CD8-positive, alpha-beta memory T cell (primary cell): ENCODE results near the gene TMEM59. TPM values are rescaled to one million over a fixed set of nuclear protein-coding genes. Genes with fewer than 3 reads are reported as not detected.

Experiments
- CTCF ChIA-PET: fragments of 350-600 bp; sonication (Branson Sonifier 250); formaldehyde crosslinking; loops from one replicate; lab custom pipeline; 2021; ENCODE audit warnings: antibody characterized with exemption; lab: Charles Lee
- POLR2A ChIA-PET: fragments of 350-600 bp; sonication (Branson Sonifier 250); formaldehyde crosslinking; loops from one replicate; lab custom pipeline; 2021; ENCODE audit warnings: antibody characterized with exemption; lab: Charles Lee
- DNase-seq, 5 donors: peaks; one replicate each; pipeline versions ENCODE4 v3.0.0 to v3.0.0-alpha.2; 2020 to 2022; ENCODE audit warnings: mixed read lengths in 1 of 5
- H3K27ac ChIP-seq: one replicate; pipeline ENCODE4 v1.7.0; 2013; ENCODE audit warnings: low read depth, mild to moderate bottlenecking, low read length, moderate library complexity
- H3K27me3 ChIP-seq: 2 replicates; pipeline ENCODE4 v1.7.0; 2013; ENCODE audit warnings: low read length, mild to moderate bottlenecking; ENCODE audit not compliant: insufficient read depth, poor library complexity, severe bottlenecking
- H3K36me3 ChIP-seq: 2 replicates; pipeline ENCODE4 v1.7.0; 2013; ENCODE audit warnings: mild to moderate bottlenecking, low read length, moderate library complexity; ENCODE audit not compliant: insufficient read depth
- H3K4me1 ChIP-seq: 2 replicates; pipeline ENCODE4 v1.7.0; 2013; ENCODE audit warnings: mild to moderate bottlenecking, low read length, moderate library complexity; ENCODE audit not compliant: insufficient read depth
- H3K4me3 ChIP-seq: 2 replicates; pipeline ENCODE4 v1.7.0; 2013; ENCODE audit warnings: mild to moderate bottlenecking, low read length
- H3K9me3 ChIP-seq: 2 replicates; pipeline ENCODE4 v1.7.0; 2013; ENCODE audit warnings: mild to moderate bottlenecking, low read length
- H3K27ac Mint-ChIP-seq, 8 donors: one replicate each; pipeline ENCODE4 v1.8.0; 2020 to 2021; ENCODE audit warnings: mixed read lengths in 8 of 8, mild to moderate bottlenecking in 6 of 8, inconsistent platforms in 3 of 8, moderate library complexity in 3 of 8
- H3K27me3 Mint-ChIP-seq, 2 donors: one replicate each; pipeline ENCODE4 v1.8.0; 2020 to 2021; ENCODE audit warnings: mixed read lengths in 2 of 2, mild to moderate bottlenecking in 1 of 2, moderate library complexity in 1 of 2
- H3K36me3 Mint-ChIP-seq, 3 donors: one replicate each; pipeline ENCODE4 v1.8.0; 2020 to 2021; ENCODE audit warnings: mixed read lengths in 3 of 3, inconsistent platforms in 1 of 3, mild to moderate bottlenecking in 1 of 3
- H3K4me1 Mint-ChIP-seq, 3 donors: one replicate each; pipeline ENCODE4 v1.8.0; 2020 to 2021; ENCODE audit warnings: mixed read lengths in 3 of 3, inconsistent platforms in 1 of 3, mild to moderate bottlenecking in 1 of 3
- H3K4me3 Mint-ChIP-seq, 7 donors: one replicate each; pipeline ENCODE4 v1.8.0; 2020 to 2021; ENCODE audit warnings: mixed read lengths in 7 of 7, mild to moderate bottlenecking in 6 of 7, moderate library complexity in 4 of 7, inconsistent platforms in 2 of 7
- H3K9me3 Mint-ChIP-seq, 5 donors: one replicate each; pipeline ENCODE4 v1.8.0; 2020 to 2022; ENCODE audit warnings: mixed read lengths in 5 of 5, mild to moderate bottlenecking in 3 of 5, moderate library complexity in 2 of 5, inconsistent platforms in 1 of 5
- polyA plus RNA-seq: library from polyadenylated mRNA; unstranded; fragments of 300-500 nt; fragmentation: Illumina TruSeq; gene quantifications from one replicate; pipeline ENCODE4 v1.2.3, GENCODE V29; 2021
- total RNA-seq, 2 experiments: library from RNA; stranded (reverse); gene quantifications; one replicate each; pipeline ENCODE4 v1.2.3, GENCODE V29; 2021

Gene TMEM59
- total and polyA plus RNA-seq, 3 experiments from 2014 or later, result 140 to 580 (median 149) TPM

DNA sequence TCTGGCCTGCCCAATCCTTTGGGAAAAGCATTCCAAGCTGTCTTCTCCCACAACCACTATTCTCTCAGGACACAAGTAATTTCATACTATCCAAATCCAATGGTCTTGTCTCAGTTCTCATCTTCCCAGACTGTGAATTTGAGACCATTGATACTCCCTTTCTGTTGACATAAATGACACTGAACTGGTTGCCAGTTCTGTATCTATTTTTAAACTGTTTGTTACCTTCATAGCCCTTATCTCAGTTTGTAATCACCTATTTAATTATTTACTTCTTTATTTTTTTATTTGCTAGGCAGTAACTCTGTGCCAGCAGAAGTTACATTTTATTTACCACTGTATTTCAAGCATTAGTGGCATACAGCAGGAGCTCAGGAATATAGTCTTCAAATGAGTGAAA is 24.4 kb upstream of the TMEM59 start:
- no peak for DNase-seq
- peaks cover 0 to 2% of the 10 kb centered on the region in 2 donors for H3K27me3 Mint-ChIP-seq

DNA sequence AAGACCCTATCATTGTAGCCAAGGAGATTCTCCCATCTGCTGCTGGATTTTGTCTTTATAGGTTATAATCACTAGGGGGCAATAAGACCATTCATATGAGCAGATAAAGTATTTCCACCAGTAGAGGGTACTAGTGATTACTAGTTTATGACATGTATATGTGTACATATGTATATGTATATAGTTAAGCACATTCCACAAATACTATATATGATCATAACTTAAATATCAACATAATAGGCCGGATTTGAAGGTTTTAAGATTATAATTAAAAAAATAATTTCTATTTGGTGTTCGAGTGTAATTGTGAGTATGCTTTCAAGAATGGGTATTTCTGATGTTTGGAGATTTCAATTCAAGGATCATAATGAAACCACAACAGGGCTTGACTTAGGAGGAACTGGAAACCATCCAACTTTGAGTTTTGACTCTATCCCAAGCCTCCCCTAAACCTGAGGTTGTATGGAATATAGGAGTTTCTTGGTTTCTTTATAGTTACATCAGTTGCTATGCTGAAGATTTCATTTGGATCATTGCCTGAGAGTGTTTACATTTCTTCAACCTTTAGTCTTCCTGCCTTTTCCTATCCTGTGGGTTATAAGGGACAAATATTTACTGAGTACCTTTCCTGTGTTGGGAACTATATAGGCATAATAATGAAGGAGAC is 17.3 kb upstream of the TMEM59 start:
- no peak overlapping the region for H3K27ac ChIP-seq
- no peaks in the 10 kb centered on the region for H3K4me1 ChIP-seq
- POLR2A ChIA-PET, result no interaction called here
- H3K4me3 ChIP-seq, result no peak overlapping the region
- no peaks in the 10 kb centered on the region for H3K36me3 ChIP-seq
- CTCF ChIA-PET, result interaction anchor here (0.5 to 2.1 kb wide), 4 partner anchors 13 to 419 kb away, joined by 3 to 17 read pairs (median 3); no protein-coding TSS in a partner anchor
- Mint-ChIP-seq H3K36me3 (peaks cover 0 to 11% (median 5%) of the 10 kb centered on the region in 3 donors), H3K27me3 (no peaks in the 10 kb centered on the region), H3K27ac (peak overlapping the region in 1 of 8 donors; percentile 19), H3K4me3 (no peak overlapping the region), H3K9me3 (no peaks in the 10 kb centered on the region), H3K4me1 (peaks cover 0 to 2% (median 0%) of the 10 kb centered on the region in 3 donors)
- H3K27me3 ChIP-seq, result no peaks in the 10 kb centered on the region
- H3K9me3 ChIP-seq, result no peaks in the 10 kb centered on the region
- peak in 2 of 5 donors; percentile 48 for DNase-seq

More for the DNA sequence above, 24.4 kb upstream of the TMEM59 start:
- ChIA-PET POLR2A (no interaction called here), CTCF (interaction anchor here (1.0 to 1.7 kb wide), 2 partner anchors 412 to 422 kb away, joined by 3 read pairs; no protein-coding TSS in a partner anchor)
- H3K4me3 ChIP-seq, result no peak overlapping the region
- H3K27ac ChIP-seq, result no peak overlapping the region
- Mint-ChIP-seq H3K4me3 (no peak overlapping the region), H3K36me3 (peaks cover 0 to 14% (median 4%) of the 10 kb centered on the region in 3 donors), H3K9me3 (no peaks in the 10 kb centered on the region), H3K4me1 (peaks cover 2 to 7% (median 4%) of the 10 kb centered on the region in 3 donors), H3K27ac (peak overlapping the region in 2 of 8 donors; percentile 4 to 43)
- H3K4me1 ChIP-seq, result no peaks in the 10 kb centered on the region
- no peaks in the 10 kb centered on the region for H3K36me3 ChIP-seq
- no peaks in the 10 kb centered on the region for H3K27me3 ChIP-seq
- H3K9me3 ChIP-seq, result no peaks in the 10 kb centered on the region

DNA sequence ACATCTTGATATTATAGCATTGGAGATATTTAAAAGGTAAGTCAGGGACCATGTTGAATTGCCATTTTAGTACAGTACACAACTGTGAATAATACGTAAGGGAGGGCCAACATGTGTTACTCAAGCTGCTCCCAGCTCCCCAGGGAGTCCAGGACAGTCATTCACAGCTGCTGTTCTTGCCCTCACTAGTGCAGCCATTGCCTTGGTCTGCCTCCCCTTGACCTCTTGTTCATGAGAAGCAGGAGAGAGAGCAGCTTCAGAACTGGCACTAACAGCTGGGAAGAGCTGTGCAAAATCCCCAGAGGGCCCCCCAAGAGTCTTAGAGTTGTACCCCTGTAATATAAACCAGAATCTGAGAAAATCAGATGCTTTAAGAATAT is 16.8 kb upstream of the TMEM59 start:
- Histone ChIP-seq H3K27me3 (no peaks in the 10 kb centered on the region), H3K4me1 (no peaks in the 10 kb centered on the region), H3K9me3 (no peaks in the 10 kb centered on the region), H3K4me3 (no peak overlapping the region), H3K27ac (no peak overlapping the region), H3K36me3 (no peaks in the 10 kb centered on the region)
- Mint-ChIP-seq H3K9me3 (no peaks in the 10 kb centered on the region), H3K36me3 (peaks cover 0 to 15% (median 7%) of the 10 kb centered on the region in 3 donors), H3K4me1 (peaks cover 0 to 2% (median 0%) of the 10 kb centered on the region in 3 donors), H3K27ac (peak overlapping the region in 1 of 8 donors; percentile 19), H3K4me3 (no peak overlapping the region), H3K27me3 (no peaks in the 10 kb centered on the region)
- ChIA-PET CTCF (interaction anchor here (0.9 to 2.1 kb wide), 2 partner anchors 12 to 420 kb away, joined by 3 to 17 read pairs; no protein-coding TSS in a partner anchor), POLR2A (no interaction called here)
- DNase-seq, result no peak

GRCh38 chr1:54064299-54064698 is 11.3 kb upstream of the TMEM59 start:
- POLR2A ChIA-PET, result no interaction called here

GRCh38 chr1:54054438-54054749 is 1.4 kb upstream of the TMEM59 start:
- Histone ChIP-seq H3K4me3 (peak overlapping the region; percentile 93), H3K27ac (peak overlapping the region; percentile 93), H3K9me3 (no peaks in the 10 kb centered on the region), H3K36me3 (no peaks in the 10 kb centered on the region), H3K27me3 (no peaks in the 10 kb centered on the region), H3K4me1 (peaks cover 34% of the 10 kb centered on the region)
- peaks cover 5 to 28% (median 16%) of the 10 kb centered on the region in 3 donors for H3K36me3 Mint-ChIP-seq
- H3K9me3 Mint-ChIP-seq, result no peaks in the 10 kb centered on the region
- ChIA-PET CTCF (interaction anchor here (1.1 to 1.3 kb wide), 3 partner anchors 17 to 747 kb away, joined by 3 read pairs; partner anchors contain the start of genes TTC22 and TTC4), POLR2A (no interaction called here)
- H3K4me3 Mint-ChIP-seq, result no peak overlapping the region
- H3K27me3 Mint-ChIP-seq, result no peaks in the 10 kb centered on the region
- peaks cover 27 to 51% (median 47%) of the 10 kb centered on the region in 3 donors for H3K4me1 Mint-ChIP-seq
- H3K27ac Mint-ChIP-seq, result no peak overlapping the region
- no peak for DNase-seq

More at GRCh38 chr1:54064299-54064698, 11.3 kb upstream of the TMEM59 start:
- Histone ChIP-seq H3K9me3 (no peaks in the 10 kb centered on the region), H3K27me3 (no peaks in the 10 kb centered on the region), H3K36me3 (no peaks in the 10 kb centered on the region), H3K4me3 (no peak overlapping the region), H3K4me1 (no peaks in the 10 kb centered on the region), H3K27ac (no peak overlapping the region)
- Mint-ChIP-seq H3K27ac (no peak overlapping the region), H3K4me1 (peaks cover 1 to 8% (median 6%) of the 10 kb centered on the region in 3 donors), H3K36me3 (peaks cover 0 to 16% (median 11%) of the 10 kb centered on the region in 3 donors), H3K27me3 (no peaks in the 10 kb centered on the region), H3K4me3 (no peak overlapping the region), H3K9me3 (no peaks in the 10 kb centered on the region)
- DNase-seq, result no peak
- CTCF ChIA-PET, result no interaction called here

- Mint-ChIP-seq H3K9me3 (no peaks in the 10 kb centered on the region), H3K4me1 (peaks cover 31 to 55% (median 50%) of the 10 kb centered on the region in 3 donors), H3K27ac (no peak overlapping the region), H3K27me3 (no peaks in the 10 kb centered on the region), H3K36me3 (peaks cover 5 to 25% (median 16%) of the 10 kb centered on the region in 3 donors), H3K4me3 (no peak overlapping the region)
- no peaks in the 10 kb centered on the region for H3K27me3 ChIP-seq
- POLR2A ChIA-PET, result interaction anchor here (1.9 kb wide), 1 partner anchor 108 kb away, joined by 24 read pairs; the partner anchor contains the start of genes IFT25 and LRRC42
- H3K9me3 ChIP-seq, result no peaks in the 10 kb centered on the region
- CTCF ChIA-PET, result interaction anchor here (1.1 to 1.7 kb wide), 4 partner anchors 17 to 709 kb away, joined by 3 read pairs; partner anchors contain the start of gene TTC4
- peak in 1 of 5 donors; percentile 13 for DNase-seq
- H3K4me3 ChIP-seq, result peak overlapping the region; percentile 93
- peaks cover 39% of the 10 kb centered on the region for H3K4me1 ChIP-seq
- H3K36me3 ChIP-seq, result no peaks in the 10 kb centered on the region
- H3K27ac ChIP-seq, result peak overlapping the region; percentile 93
Measured at GRCh38 chr1:54053745-54054437, 887 bp upstream of the TMEM59 start.

DNA sequence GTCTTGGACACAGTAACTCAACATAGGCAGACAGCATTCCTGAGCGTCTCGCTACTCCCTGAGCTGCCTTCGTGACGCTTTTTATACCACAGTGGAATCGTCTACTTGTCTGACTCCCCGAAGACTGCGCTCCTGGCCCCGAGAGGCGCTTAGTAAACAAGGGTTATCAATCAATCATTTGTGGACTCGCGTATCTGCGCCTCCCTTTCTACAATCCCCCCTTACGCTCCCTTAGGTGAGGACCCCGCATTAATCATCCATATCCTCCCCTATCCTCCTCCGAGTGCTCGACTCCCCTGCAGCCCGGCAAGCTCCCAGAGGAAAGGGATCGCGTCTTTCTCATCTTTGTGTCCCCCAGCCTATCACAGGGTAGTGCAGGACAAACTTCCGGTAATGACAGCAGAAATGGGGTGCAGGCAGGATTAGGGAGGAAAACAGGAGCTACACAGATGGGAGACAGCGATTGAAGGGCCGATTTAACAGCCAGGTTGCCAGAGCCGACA is 522 bp downstream of the TMEM59 start:
- Histone ChIP-seq H3K9me3 (no peaks in the 10 kb centered on the region), H3K4me1 (peaks cover 53% of the 10 kb centered on the region), H3K27me3 (no peaks in the 10 kb centered on the region), H3K27ac (peak overlapping the region; percentile 93), H3K4me3 (peak overlapping the region; percentile 93), H3K36me3 (no peaks in the 10 kb centered on the region)
- peak in 4 of 5 donors; percentile 18 to 59 (median 41) for DNase-seq
- H3K36me3 Mint-ChIP-seq, result peaks cover 2 to 19% (median 10%) of the 10 kb centered on the region in 3 donors
- no peak overlapping the region for H3K4me3 Mint-ChIP-seq
- H3K9me3 Mint-ChIP-seq, result no peaks in the 10 kb centered on the region
- ChIA-PET CTCF (interaction anchor here (0.7 to 1.7 kb wide), 5 partner anchors 20 to 710 kb away, joined by 3 to 4 read pairs (median 3); partner anchors contain the start of gene IFT25), POLR2A (interaction anchor here (0.6 to 1.9 kb wide), 6 partner anchors 9 to 437 kb away, joined by 3 to 24 read pairs (median 3); partner anchors contain the start of genes IFT25 and LRRC42)
- H3K4me1 Mint-ChIP-seq, result peaks cover 37 to 61% (median 60%) of the 10 kb centered on the region in 3 donors
- H3K27me3 Mint-ChIP-seq, result no peaks in the 10 kb centered on the region
- H3K27ac Mint-ChIP-seq, result no peak overlapping the region
